ENCODE data around the gene ANKRD53. TPM values are rescaled to one million over a fixed set of nuclear protein-coding genes. Genes with fewer than 3 reads are reported as not detected.

The ANKRD53 gene
- total and polyA plus RNA-seq, 9 of the 15 experiments (the other 6 are each of a cell fraction or from before 2014, with no cell fraction given): 0.18 TPM; not detected in 8

- peak; percentile 45 for TF ChIP-seq ELF1 (tag; IDR thresholded peaks at IDR 0.05)
- TF ChIP-seq SMC3 (conservative IDR thresholded peaks at IDR 0.05; ENCODE audit: insufficient read depth, low read depth, low read length): peak; percentile 61
- peak; percentile 79 to 82 (median 82) for TF ChIP-seq CTCF (IDR thresholded peaks at IDR 0.05 in 2 of 3, conservative IDR thresholded peaks at IDR 0.05 in 1 of 3; ENCODE audit: insufficient read depth in 2 of 3, low read depth in 1 of 3, low read length in 3 of 3)
- TF ChIP-seq ZNF431 (CRISPR knock-in tag; IDR thresholded peaks at IDR 0.05): no peak
- TF ChIP-seq GABPB2 (CRISPR knock-in tag; conservative IDR thresholded peaks at IDR 0.05): no peak
- no peak for TF ChIP-seq BMI1 (IDR thresholded peaks at IDR 0.05; ENCODE audit: low read length)
- no peak for TF ChIP-seq HDAC3 (IDR thresholded peaks at IDR 0.05; ENCODE audit: borderline replicate concordance, partially characterized antibody)
Observed at GRCh38 chr2:70946832-70947442, 31.5 kb upstream of the ANKRD53 start (continued).

Data from K562 (cell line).